ENCODE data around the gene SUCO.
"Not testable (repeated sequence)": the region's sequence is repeated elsewhere in the genome, so short reads cannot be mapped to it uniquely, and the experiment has no call there.

The SUCO gene, protein sequence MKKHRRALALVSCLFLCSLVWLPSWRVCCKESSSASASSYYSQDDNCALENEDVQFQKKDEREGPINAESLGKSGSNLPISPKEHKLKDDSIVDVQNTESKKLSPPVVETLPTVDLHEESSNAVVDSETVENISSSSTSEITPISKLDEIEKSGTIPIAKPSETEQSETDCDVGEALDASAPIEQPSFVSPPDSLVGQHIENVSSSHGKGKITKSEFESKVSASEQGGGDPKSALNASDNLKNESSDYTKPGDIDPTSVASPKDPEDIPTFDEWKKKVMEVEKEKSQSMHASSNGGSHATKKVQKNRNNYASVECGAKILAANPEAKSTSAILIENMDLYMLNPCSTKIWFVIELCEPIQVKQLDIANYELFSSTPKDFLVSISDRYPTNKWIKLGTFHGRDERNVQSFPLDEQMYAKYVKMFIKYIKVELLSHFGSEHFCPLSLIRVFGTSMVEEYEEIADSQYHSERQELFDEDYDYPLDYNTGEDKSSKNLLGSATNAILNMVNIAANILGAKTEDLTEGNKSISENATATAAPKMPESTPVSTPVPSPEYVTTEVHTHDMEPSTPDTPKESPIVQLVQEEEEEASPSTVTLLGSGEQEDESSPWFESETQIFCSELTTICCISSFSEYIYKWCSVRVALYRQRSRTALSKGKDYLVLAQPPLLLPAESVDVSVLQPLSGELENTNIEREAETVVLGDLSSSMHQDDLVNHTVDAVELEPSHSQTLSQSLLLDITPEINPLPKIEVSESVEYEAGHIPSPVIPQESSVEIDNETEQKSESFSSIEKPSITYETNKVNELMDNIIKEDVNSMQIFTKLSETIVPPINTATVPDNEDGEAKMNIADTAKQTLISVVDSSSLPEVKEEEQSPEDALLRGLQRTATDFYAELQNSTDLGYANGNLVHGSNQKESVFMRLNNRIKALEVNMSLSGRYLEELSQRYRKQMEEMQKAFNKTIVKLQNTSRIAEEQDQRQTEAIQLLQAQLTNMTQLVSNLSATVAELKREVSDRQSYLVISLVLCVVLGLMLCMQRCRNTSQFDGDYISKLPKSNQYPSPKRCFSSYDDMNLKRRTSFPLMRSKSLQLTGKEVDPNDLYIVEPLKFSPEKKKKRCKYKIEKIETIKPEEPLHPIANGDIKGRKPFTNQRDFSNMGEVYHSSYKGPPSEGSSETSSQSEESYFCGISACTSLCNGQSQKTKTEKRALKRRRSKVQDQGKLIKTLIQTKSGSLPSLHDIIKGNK (N-terminal part only)

DNA sequence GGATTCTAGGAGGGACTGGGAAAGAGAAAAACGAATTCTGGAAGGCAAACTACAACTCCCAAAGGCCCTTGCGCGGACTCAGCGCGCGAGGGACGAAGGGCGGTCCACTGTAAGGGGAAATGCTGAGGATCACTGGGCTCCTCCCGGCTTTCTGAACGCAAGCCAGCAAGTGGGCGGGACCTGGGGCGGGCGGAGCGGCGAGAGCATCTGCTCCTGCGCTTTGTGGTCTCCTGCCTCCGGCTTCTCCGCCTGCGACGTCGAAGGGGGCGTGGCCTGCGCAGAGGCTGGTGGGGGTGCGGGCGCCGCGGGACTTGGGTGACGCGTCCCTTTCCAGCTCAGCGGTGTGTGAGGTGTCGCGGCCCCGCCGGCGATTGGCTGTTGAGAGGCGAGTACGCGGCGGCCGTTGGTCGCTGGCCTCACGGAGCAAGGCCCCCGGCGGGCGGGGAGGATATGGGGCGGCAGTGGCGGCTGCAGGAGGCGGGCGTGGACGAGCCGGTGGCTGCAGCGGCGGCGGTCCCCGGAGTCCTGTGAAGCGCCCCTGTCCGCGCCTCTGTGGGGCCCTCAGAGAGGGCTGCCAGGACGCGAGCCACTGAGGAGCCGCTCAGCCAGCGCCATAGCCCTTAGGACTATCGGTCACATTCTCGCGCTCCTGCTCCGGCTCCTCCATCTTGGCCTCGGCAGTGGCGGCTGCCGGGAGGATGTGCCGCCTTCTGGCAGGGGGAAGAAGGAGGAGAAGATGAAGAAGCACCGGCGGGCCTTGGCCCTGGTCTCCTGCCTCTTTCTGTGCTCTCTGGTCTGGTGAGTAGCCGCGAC, at the start of gene SUCO:
Gene SUCO (plus strand): TSS at position 451 of the 813 bp plus-strand sequence. CDS start 286 bp downstream, at position 737.
- H3K9me3 Mint-ChIP-seq = no peaks in the 10 kb centered on the region
- peak within 1 kb of the TSS; percentile 99 for H3K4me3 Mint-ChIP-seq
- H3K27ac Mint-ChIP-seq = peak within 1 kb of the TSS; percentile 100
- peaks cover 6% of the 10 kb centered on the region for H3K27me3 Mint-ChIP-seq
- H3K36me3 Mint-ChIP-seq = peaks cover 3% of the 10 kb centered on the region
- peaks cover 56% of the 10 kb centered on the region for H3K4me1 Mint-ChIP-seq

DNA sequence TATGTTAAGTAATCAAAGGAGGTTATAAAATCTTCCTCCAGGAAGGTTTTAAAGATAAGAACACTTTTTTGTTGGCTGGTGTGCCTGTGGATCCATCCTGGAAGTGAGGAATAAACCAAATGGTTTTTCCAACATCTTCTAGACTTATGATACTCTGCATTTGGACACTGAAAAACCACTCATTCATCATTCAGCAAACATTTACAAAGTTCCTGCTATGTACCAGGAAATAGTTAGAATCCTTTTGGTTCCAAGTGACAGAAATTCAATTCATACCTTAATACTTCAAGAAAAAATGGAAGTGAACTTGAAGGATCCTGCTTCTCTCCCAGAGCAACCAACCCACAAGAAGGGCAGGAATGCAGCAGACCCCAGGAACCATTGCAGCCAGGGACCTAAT, 49.5 kb upstream of the SUCO start:
- no peak overlapping the region for H3K27ac Mint-ChIP-seq
- H3K4me3 Mint-ChIP-seq = no peak overlapping the region
- H3K27me3 Mint-ChIP-seq = no peaks in the 10 kb centered on the region
- no peaks in the 10 kb centered on the region for H3K9me3 Mint-ChIP-seq
- peaks cover 26% of the 10 kb centered on the region for H3K4me1 Mint-ChIP-seq
- H3K36me3 Mint-ChIP-seq = no peaks in the 10 kb centered on the region

DNA sequence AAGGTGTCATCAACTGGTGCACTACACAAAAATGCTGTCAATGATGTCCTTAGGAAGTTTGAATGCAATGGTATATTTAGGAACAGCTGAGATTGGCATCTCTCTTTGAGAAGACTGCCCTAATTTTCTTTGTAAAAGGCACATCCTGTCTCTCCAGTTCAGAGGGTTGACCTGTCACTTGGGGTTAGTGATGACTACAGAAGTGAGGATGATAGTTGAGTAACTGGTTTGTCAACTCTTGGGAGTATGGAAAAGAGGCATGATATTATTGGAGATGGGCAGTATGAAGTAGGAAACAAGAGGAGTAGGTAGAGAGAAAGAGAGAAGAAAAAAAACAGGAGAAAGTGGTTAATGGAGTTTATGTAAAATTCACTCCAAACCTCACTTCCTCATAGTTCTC, 48.7 kb upstream of the SUCO start:
- H3K27ac Mint-ChIP-seq = no peak overlapping the region
- no peaks in the 10 kb centered on the region for H3K36me3 Mint-ChIP-seq
- no peaks in the 10 kb centered on the region for H3K9me3 Mint-ChIP-seq
- H3K4me1 Mint-ChIP-seq = peaks cover 26% of the 10 kb centered on the region
- no peak overlapping the region for H3K4me3 Mint-ChIP-seq
- H3K27me3 Mint-ChIP-seq = peaks cover under 1% of the 10 kb centered on the region

DNA sequence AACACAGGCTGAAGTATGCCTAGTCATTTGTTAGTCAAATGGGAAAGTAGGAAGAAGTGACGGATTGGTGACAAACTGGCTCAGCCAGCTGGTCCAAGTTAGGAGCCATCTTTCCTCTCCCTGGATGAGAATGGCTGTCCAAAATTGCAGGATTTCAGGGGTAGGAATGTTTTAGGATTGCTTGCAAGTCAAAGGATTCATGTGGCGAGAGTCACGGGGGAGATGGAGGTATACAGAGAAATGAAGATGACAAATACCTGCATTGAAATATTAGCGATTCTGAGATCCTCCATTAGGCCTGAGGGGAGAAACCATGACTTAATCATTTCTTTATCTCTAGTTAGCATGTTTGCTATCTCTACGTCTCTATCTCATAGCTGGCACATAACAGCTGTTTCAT, 47.3 kb upstream of the SUCO start:
- Mint-ChIP-seq H3K4me3 (no peak overlapping the region), H3K36me3 (no peaks in the 10 kb centered on the region), H3K27me3 (peaks cover 1% of the 10 kb centered on the region), H3K4me1 (peaks cover 18% of the 10 kb centered on the region), H3K9me3 (no peaks in the 10 kb centered on the region), H3K27ac (no peak overlapping the region)

DNA sequence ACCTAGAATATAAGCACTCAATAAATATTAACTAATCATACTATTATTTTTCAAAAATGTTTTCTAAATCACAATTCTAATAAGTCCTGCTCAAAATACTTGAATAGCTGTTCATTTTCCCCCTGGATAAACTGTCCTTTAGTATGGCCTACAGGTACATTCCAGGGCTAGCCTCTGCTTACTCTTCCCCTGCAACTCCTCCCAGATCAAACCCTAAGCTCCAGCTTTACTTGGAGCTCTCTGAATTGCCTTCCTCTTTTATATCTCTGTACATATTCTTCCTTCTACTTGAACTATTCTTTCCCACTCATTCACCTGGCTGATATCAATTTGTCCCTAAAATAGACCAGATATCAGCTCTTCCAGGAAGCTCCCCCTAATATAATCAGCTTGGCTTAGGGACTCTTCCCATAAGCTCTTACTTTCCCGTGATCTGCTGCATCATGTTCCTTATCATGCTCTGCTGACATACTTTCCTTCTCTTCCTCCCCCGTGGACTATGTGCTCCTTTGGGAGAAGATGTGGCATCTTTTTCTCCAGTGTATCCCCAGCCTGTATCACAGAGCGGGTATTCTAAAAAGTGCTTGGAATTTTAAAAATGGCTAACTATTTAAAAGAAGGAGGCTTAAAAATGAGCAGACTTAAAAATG, 46.0 kb upstream of the SUCO start:
- Mint-ChIP-seq H3K36me3 (no peaks in the 10 kb centered on the region), H3K27me3 (peaks cover 1% of the 10 kb centered on the region), H3K4me3 (no peak overlapping the region), H3K4me1 (peaks cover 17% of the 10 kb centered on the region), H3K27ac (no peak overlapping the region), H3K9me3 (no peaks in the 10 kb centered on the region)

DNA sequence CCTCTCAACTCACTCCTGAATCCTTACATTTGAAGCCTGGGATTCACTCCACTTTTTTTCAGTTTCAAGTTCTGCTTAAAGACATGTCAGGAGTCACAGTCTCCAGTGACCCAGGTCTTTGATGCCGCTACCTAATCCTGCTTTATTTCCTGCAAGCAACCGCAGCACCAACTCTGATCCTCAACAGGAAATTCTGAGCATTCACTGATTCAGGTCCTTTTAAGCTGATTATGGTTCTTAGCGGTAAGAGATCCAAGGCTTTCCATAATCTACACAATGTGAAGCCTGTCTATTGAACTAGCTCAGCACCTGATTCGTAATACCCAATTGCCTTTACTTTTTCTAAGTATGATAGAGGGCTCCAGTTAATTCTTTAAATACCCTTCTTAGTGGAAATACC, 45.4 kb upstream of the SUCO start:
- no peaks in the 10 kb centered on the region for H3K36me3 Mint-ChIP-seq
- H3K27me3 Mint-ChIP-seq = peaks cover 1% of the 10 kb centered on the region
- no peak overlapping the region for H3K4me3 Mint-ChIP-seq
- H3K4me1 Mint-ChIP-seq = peaks cover 17% of the 10 kb centered on the region
- H3K9me3 Mint-ChIP-seq = no peaks in the 10 kb centered on the region
- no peak overlapping the region for H3K27ac Mint-ChIP-seq

DNA sequence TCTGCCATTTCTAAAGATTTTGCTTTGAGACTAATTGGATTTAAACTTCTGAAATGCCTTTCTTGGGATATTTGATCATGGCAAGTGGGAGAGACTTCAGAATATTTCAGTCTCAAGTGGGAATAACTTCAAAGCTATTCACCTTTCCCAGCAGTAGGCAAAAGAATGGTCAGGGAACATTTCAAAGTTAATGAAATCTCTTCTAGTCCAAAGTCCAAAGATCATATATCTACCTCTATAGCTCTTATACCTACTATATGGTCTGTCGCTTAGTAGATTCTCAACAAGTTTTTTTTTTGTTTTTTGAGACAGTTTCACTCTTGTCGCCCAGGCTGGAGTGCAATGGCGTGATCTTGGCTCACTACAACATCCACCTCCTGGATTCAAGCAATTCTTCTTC, 44.6 kb upstream of the SUCO start:
- peaks cover 1% of the 10 kb centered on the region for H3K27me3 Mint-ChIP-seq
- no peaks in the 10 kb centered on the region for H3K36me3 Mint-ChIP-seq
- peaks cover 17% of the 10 kb centered on the region for H3K4me1 Mint-ChIP-seq
- H3K4me3 Mint-ChIP-seq = no peak overlapping the region
- no peaks in the 10 kb centered on the region for H3K9me3 Mint-ChIP-seq
- H3K27ac Mint-ChIP-seq = no peak overlapping the region

DNA sequence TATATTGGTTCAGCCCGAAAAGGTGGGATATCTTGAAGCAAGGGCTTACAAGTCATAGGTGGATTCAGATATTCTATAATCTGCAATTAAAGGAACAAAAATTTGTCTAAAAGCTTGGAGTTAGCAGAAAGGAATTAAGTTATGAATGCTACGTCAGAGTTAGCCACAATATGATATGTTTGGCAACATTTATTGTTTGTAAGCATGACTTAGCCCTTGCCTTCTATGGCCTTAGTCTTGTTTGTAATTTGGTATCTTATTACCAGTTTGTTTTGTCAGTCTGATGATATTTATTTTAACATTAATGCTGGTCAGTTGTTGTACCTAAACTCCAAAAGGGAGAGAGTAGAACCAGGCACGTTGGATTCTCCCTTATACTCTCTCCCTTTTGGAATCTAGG, 43.1 kb upstream of the SUCO start:
- Mint-ChIP-seq H3K9me3 (no peaks in the 10 kb centered on the region), H3K4me3 (no peak overlapping the region), H3K36me3 (no peaks in the 10 kb centered on the region), H3K4me1 (peaks cover 12% of the 10 kb centered on the region), H3K27ac (no peak overlapping the region), H3K27me3 (peaks cover 1% of the 10 kb centered on the region)

DNA sequence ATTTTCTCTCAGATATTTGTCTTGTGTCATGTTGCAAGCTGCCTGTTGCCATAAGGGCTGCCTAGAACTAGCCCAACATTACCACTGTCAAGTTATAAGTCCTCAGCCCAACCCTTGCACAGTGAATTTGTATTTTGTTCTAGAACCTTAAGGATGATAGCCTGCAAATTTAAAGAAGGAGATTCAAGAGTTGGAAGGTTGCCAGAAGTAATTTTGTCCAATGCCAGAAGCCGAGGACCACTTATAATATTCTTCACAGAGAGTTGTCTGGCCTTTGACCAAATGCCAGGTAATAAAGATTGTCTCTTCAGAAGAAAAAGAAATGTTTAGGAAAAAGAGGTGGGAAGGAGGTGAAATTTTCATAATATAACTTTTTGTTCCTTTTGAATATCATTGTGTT, 40.5 kb upstream of the SUCO start:
- Mint-ChIP-seq H3K27me3 (peaks cover 1% of the 10 kb centered on the region), H3K4me3 (no peak overlapping the region), H3K36me3 (no peaks in the 10 kb centered on the region), H3K9me3 (no peaks in the 10 kb centered on the region), H3K4me1 (peaks cover 6% of the 10 kb centered on the region), H3K27ac (no peak overlapping the region)

DNA sequence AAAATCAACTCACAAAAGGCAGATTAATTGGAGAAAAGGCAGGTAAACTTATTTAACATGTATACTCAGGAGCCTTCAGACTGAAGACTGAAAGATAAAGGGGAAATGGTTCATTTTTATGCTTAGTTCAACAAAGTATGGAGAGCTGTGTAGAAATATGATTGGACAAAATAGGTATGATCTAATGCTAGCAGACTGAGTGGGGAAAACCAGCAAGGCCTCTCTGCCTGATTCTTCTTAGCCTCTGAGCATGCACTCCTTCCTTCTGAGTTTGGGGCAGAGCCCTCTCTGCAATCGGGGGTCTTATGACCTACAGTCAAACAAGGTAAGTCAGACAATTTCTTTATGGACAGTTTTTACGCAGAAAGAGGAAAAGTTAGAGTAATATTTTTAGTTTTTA, 38.8 kb upstream of the SUCO start:
- peaks cover 1% of the 10 kb centered on the region for H3K27me3 Mint-ChIP-seq
- no peak overlapping the region for H3K27ac Mint-ChIP-seq
- no peaks in the 10 kb centered on the region for H3K36me3 Mint-ChIP-seq
- H3K9me3 Mint-ChIP-seq = no peaks in the 10 kb centered on the region
- no peaks in the 10 kb centered on the region for H3K4me1 Mint-ChIP-seq
- H3K4me3 Mint-ChIP-seq = no peak overlapping the region

DNA sequence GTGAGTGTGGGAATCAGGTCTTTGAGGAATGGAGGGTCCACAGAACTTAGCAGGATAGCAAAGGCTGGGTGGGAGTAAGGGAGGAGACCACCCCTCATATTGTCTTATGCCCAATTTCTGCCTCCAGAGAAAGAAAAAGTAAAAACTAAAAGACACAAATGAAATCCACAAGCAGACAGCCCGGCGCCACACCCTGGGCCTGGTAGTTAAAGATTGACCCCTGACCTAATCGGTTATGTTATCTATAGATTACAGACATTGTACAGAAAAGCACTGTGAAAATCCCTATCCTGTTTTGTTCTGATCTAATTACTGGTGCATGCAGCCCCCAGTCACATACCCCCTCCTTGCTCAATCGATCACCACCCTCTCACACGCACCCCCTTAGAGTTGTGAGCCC, 36.8 kb upstream of the SUCO start:
- H3K36me3 Mint-ChIP-seq, H3K27me3 Mint-ChIP-seq, H3K9me3 Mint-ChIP-seq, H3K4me1 Mint-ChIP-seq, H3K4me3 Mint-ChIP-seq, H3K27ac Mint-ChIP-seq: not testable (repeated sequence)

DNA sequence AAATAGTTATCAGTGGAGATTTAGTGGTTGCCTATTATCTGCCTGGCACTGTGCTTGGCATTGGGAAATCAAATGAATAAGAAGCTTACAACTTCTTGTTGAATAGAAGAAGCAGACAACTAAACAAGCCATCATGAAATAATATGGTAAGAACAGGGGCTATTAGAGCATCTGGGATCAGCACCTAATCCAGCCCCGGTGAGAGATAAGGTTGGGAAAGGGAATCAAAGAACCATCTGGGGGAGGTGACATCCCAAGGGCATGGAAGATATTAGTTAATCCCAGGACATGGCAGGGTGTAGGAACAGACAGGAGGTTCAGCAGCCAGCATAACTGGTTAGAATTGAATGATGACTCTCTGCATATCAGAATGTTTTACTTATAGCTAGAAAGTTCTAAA, 36.3 kb upstream of the SUCO start:
- Mint-ChIP-seq H3K27me3 (no peaks in the 10 kb centered on the region), H3K4me3 (no peak overlapping the region), H3K27ac (no peak overlapping the region), H3K9me3 (no peaks in the 10 kb centered on the region), H3K36me3 (no peaks in the 10 kb centered on the region), H3K4me1 (no peaks in the 10 kb centered on the region)

DNA sequence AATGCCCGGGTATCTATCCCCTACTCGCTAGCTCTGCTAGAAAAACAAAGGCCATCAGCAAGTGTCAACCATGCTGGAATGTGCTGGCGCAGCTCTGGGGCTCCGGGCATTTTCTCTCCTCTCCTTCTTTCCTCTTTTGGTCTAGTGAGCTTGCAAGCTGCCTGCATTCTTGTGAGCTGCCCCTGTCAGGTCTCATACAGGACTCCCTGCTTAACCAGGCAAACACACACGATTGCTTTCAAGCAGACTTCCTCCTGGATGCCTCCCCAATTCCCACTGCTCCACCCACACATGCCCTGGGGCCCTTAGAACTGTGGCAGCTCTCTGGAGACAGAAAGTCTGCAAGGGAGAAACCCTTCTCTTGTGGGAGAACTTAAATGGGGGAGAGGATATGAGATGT, 35.7 kb upstream of the SUCO start:
- no peaks in the 10 kb centered on the region for H3K9me3 Mint-ChIP-seq
- no peaks in the 10 kb centered on the region for H3K4me1 Mint-ChIP-seq
- H3K27me3 Mint-ChIP-seq = no peaks in the 10 kb centered on the region
- H3K36me3 Mint-ChIP-seq = no peaks in the 10 kb centered on the region
- H3K4me3 Mint-ChIP-seq = no peak overlapping the region
- no peak overlapping the region for H3K27ac Mint-ChIP-seq

DNA sequence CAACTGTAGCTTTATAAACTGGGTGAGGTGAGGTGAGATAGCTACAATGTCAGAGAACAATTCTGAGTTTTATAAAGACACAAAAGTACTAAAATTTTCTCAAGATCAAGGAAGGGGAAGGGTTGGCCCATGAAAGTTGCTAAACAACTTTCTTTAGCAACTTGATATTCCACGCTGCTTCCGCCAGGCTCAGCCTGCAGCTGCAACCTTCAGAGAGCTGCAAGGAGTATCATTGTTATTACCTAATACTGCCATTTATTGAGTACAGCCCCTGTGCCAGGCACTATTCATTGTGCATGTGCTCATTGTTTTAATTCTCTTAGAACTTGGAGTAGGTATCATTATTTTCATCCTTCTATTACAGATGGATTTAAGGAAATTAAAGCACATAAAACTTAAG, 34.1 kb upstream of the SUCO start:
- Mint-ChIP-seq H3K9me3 (no peaks in the 10 kb centered on the region), H3K27me3 (no peaks in the 10 kb centered on the region), H3K4me3 (no peak overlapping the region), H3K27ac (no peak overlapping the region), H3K4me1 (no peaks in the 10 kb centered on the region), H3K36me3 (no peaks in the 10 kb centered on the region)

Data from activated naive CD4-positive, alpha-beta T cell treated with anti-CD3 and anti-CD28 coated beads, Interleukin-2, amount 50 U/mL, for 24 hours (primary cell).